Lower leg skin (tissue), 3 donors: ENCODE measurements around the gene ANO7.

Experiments used
- POLR2A ChIP-seq, 2 donors: fragments of 450-650 bp; IDR thresholded peaks; one replicate each; pipeline ENCODE4 v1.6.1; 2016 to 2017; ENCODE audit warnings: antibody characterized with exemption in 2 of 2, mild to moderate bottlenecking in 1 of 2, moderate library complexity in 1 of 2
- TF ChIP-seq, protein P1 (sequence below), 3 donors: fragments of 450-650 bp; IDR thresholded peaks; one replicate each; pipeline ENCODE4 v1.5.1; 2016; ENCODE audit warnings: antibody characterized with exemption in 3 of 3, mild to moderate bottlenecking in 3 of 3, moderate library complexity in 2 of 3

DNA sequence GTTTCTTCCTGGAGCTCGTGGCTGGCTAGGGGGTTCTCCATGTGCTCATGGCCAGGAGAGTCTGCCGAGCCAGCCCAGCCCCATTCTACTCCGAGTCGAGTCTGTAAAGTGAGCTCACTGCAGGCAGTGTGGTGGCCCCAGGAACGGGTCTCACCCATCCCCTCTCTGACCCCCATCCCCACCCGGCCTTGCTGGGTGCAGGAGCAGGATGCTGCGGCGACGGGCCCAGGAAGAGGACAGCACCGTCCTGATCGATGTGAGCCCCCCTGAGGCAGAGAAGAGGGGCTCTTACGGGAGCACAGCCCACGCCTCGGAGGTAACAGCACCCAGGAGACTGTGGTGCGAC, 1.4 kb downstream of the ANO7 start:
- TF ChIP-seq, protein P1, sequence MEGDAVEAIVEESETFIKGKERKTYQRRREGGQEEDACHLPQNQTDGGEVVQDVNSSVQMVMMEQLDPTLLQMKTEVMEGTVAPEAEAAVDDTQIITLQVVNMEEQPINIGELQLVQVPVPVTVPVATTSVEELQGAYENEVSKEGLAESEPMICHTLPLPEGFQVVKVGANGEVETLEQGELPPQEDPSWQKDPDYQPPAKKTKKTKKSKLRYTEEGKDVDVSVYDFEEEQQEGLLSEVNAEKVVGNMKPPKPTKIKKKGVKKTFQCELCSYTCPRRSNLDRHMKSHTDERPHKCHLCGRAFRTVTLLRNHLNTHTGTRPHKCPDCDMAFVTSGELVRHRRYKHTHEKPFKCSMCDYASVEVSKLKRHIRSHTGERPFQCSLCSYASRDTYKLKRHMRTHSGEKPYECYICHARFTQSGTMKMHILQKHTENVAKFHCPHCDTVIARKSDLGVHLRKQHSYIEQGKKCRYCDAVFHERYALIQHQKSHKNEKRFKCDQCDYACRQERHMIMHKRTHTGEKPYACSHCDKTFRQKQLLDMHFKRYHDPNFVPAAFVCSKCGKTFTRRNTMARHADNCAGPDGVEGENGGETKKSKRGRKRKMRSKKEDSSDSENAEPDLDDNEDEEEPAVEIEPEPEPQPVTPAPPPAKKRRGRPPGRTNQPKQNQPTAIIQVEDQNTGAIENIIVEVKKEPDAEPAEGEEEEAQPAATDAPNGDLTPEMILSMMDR (IDR thresholded peaks at IDR 0.05): no peak
- TF ChIP-seq POLR2A (IDR thresholded peaks at IDR 0.05): no peak
